Measurements from ENCODE around the gene GPC3. TPM values are rescaled to one million over a fixed set of nuclear protein-coding genes. Genes with fewer than 3 reads are reported as not detected.

GPC3 gene
- polyA plus RNA-seq, 2 of the 4 experiments (the other 2 are of a cell fraction), result not detected

- FAIRE-seq (no peak), DNase-seq (ENCODE audit: low read depth in 1 of 2, low spot score in 1 of 2) (no peak), ATAC-seq (no peak)
- H3K27ac ChIP-seq, result no peak overlapping the region
- no peaks in the 10 kb centered on the region for H3K9me3 ChIP-seq
- POLR2A ChIA-PET, result no interaction called here
- CTCF ChIA-PET, result no interaction called here
- TF ChIP-seq PBX3 (IDR thresholded peaks at IDR 0.05) (no peak), ZFP36 (IDR thresholded peaks at IDR 0.05; ENCODE audit: borderline replicate concordance, partially characterized antibody) (no peak)
- WGBS (ENCODE audit: missing lambda C conversion rate), result 0% methylated on average over 3 of the region's 3 CpGs
- H3K4me2 ChIP-seq, result no peak overlapping the region
- H3K4me1 ChIP-seq, result no peaks in the 10 kb centered on the region
- no peak overlapping the region for H3K4me3 ChIP-seq
These were observed 404.8 kb downstream of the GPC3 start for GRCh38 chrX:133580625-133581024.

GRCh38 chrX:133579631-133580030 lies 405.8 kb downstream of the GPC3 start:
- Histone ChIP-seq H3K4me3 (no peak overlapping the region), H3K27ac (no peak overlapping the region), H3K4me2 (no peak overlapping the region), H3K4me1 (no peaks in the 10 kb centered on the region), H3K9me3 (no peaks in the 10 kb centered on the region)
- CTCF ChIA-PET, result no interaction called here
- FAIRE-seq (no peak), ATAC-seq (no peak), DNase-seq (ENCODE audit: low read depth in 1 of 2, low spot score in 1 of 2) (no peak)
- WGBS (ENCODE audit: missing lambda C conversion rate), result 7% methylated on average over 4 of the region's 6 CpGs
- POLR2A ChIA-PET, result no interaction called here
- no peak for TF ChIP-seq NFE2L2 (conservative IDR thresholded peaks at IDR 0.05; ENCODE audit: low read length)
- TF ChIP-seq EP300 (IDR thresholded peaks at IDR 0.05), result no peak

GRCh38 chrX:133576876-133577275 lies 408.5 kb downstream of the GPC3 start:
- CTCF ChIA-PET, result no interaction called here
- POLR2A ChIA-PET, result no interaction called here
- WGBS (ENCODE audit: missing lambda C conversion rate), result 17% methylated on average over 2 of the region's 3 CpGs
- ATAC-seq, result no peak
- no peaks in the 10 kb centered on the region for H3K4me1 ChIP-seq
- H3K4me2 ChIP-seq, result no peak overlapping the region
- H3K9me3 ChIP-seq, result no peaks in the 10 kb centered on the region
- no peak for DNase-seq (ENCODE audit: low read depth in 1 of 2, low spot score in 1 of 2)
- no peak overlapping the region for H3K27ac ChIP-seq
- no peak for FAIRE-seq
- H3K4me3 ChIP-seq, result no peak overlapping the region
- TF ChIP-seq HDAC2 (IDR thresholded peaks at IDR 0.05) (no peak), ESRRA (IDR thresholded peaks at IDR 0.05; ENCODE audit: borderline replicate concordance, low read length) (no peak), HOXB5 (CRISPR knock-in tag; IDR thresholded peaks at IDR 0.05) (no peak), GATA3 (IDR thresholded peaks at IDR 0.05; ENCODE audit: borderline replicate concordance) (no peak), JUNB (IDR thresholded peaks at IDR 0.05) (no peak), BHLHE40 (IDR thresholded peaks at IDR 0.05; ENCODE audit: low read depth, low read length) (no peak), TP53 (CRISPR knock-in tag; IDR thresholded peaks at IDR 0.05) (no peak), HEYL (CRISPR knock-in tag; IDR thresholded peaks at IDR 0.05) (no peak), FOXS1 (CRISPR knock-in tag; IDR thresholded peaks at IDR 0.05) (no peak), FOSL2 (IDR thresholded peaks at IDR 0.05) (no peak), FOSL2 (CRISPR knock-in tag; IDR thresholded peaks at IDR 0.05) (no peak)

- Histone ChIP-seq H3K4me1 (no peaks in the 10 kb centered on the region), H3K9me3 (no peaks in the 10 kb centered on the region), H3K4me2 (no peak overlapping the region), H3K4me3 (no peak overlapping the region), H3K27ac (no peak overlapping the region)
- POLR2A ChIA-PET, result no interaction called here
- 21% methylated on average over 5 of the region's 5 CpGs for WGBS (ENCODE audit: missing lambda C conversion rate)
- no peak for FAIRE-seq
- TF ChIP-seq GATA3 (IDR thresholded peaks at IDR 0.05; ENCODE audit: borderline replicate concordance) (no peak), BHLHE40 (IDR thresholded peaks at IDR 0.05; ENCODE audit: low read depth, low read length) (no peak), MAX (IDR thresholded peaks at IDR 0.05) (no peak), JUN (IDR thresholded peaks at IDR 0.05) (no peak), CBX8 (IDR thresholded peaks at IDR 0.05) (no peak), ATOH8 (CRISPR knock-in tag; IDR thresholded peaks at IDR 0.05; ENCODE audit: low read depth) (no peak), HEYL (CRISPR knock-in tag; IDR thresholded peaks at IDR 0.05) (no peak), KDM5A (IDR thresholded peaks at IDR 0.05) (no peak), MAZ (IDR thresholded peaks at IDR 0.05; ENCODE audit: borderline replicate concordance, low read depth, low read length) (no peak)
- CTCF ChIA-PET, result interaction anchor here (0.6 kb wide), 1 partner anchor 11 kb away, joined by 3 read pairs; no protein-coding TSS in a partner anchor
- no peak for ATAC-seq
- DNase-seq (ENCODE audit: low read depth in 1 of 2, low spot score in 1 of 2), result no peak
These were observed 409.8 kb downstream of the GPC3 start for GRCh38 chrX:133575501-133576136.
